ENCODE measurements around the gene C17orf50.

GRCh38 chr17:35716897-35717465, 43.7 kb upstream of the C17orf50 start:
- no peak for TF ChIP-seq POLR2A (IDR thresholded peaks at IDR 0.05)
- no peak for TF ChIP-seq CTCF (IDR thresholded peaks at IDR 0.05)

Data from breast epithelium (tissue), 3 donors.